Keratinocyte (primary cell): ENCODE results near the gene ARID5B. TPM values are rescaled to one million over a fixed set of nuclear protein-coding genes. Genes with fewer than 3 reads are reported as not detected.

Experiments used
- DNase-seq: peaks from one replicate; pipeline ENCODE4 v3.0.0-alpha.2; 2011; ENCODE audit warnings: low read depth, missing footprints, low spot score
- FAIRE-seq: peaks from 2 replicates; lab custom pipeline; 2011; peaks lifted over from hg19 to GRCh38; lab: Jason Lieb, UNC
- H2AFZ ChIP-seq: 2 replicates; pipeline ENCODE4 v1.6.0; 2012; ENCODE audit warnings: low read length, control low read depth, inconsistent platforms; ENCODE audit not compliant: control insufficient read depth
- H3K27ac ChIP-seq: 2 replicates; pipeline ENCODE4 v1.5.1; 2011; ENCODE audit warnings: low read length; ENCODE audit not compliant: control insufficient read depth, insufficient read depth
- H3K27me3 ChIP-seq: 3 replicates; pipeline ENCODE4 v1.6.0; 2011; ENCODE audit warnings: low read length; ENCODE audit not compliant: control insufficient read depth, insufficient read depth; ENCODE audit errors: extremely low read depth
- H3K36me3 ChIP-seq, 2 experiments: 2 replicates in 1 of 2; 3 replicates in 1 of 2; pipeline ENCODE4 v1.5.1; 2011; ENCODE audit warnings: low read length in 2 of 2, mild to moderate bottlenecking in 1 of 2; ENCODE audit not compliant: control insufficient read depth in 2 of 2, insufficient read depth in 2 of 2; ENCODE audit errors: extremely low read depth in 1 of 2
- H3K4me1 ChIP-seq: 3 replicates; pipeline ENCODE4 v1.5.1; 2011; ENCODE audit warnings: low read length; ENCODE audit not compliant: control insufficient read depth, insufficient read depth; ENCODE audit errors: extremely low read depth
- H3K4me2 ChIP-seq: 3 replicates; pipeline ENCODE4 v1.6.0; 2011; ENCODE audit warnings: low read depth, low read length; ENCODE audit not compliant: control insufficient read depth, insufficient read depth; ENCODE audit errors: extremely low read depth
- H3K4me3 ChIP-seq, 3 experiments: fragments of 200-600 bp in 1 of 3; sonication (generic) in 1 of 3; 2 replicates in 2 of 3; 3 replicates in 1 of 3; pipeline ENCODE4 v1.5.1; 2011 to 2016; ENCODE audit warnings: low read length in 3 of 3, mild to moderate bottlenecking in 3 of 3, control low read depth in 2 of 3, inconsistent platforms in 1 of 3, low read depth in 1 of 3, mixed read lengths in 1 of 3, mixed run types in 1 of 3, moderate library complexity in 1 of 3; ENCODE audit not compliant: control insufficient read depth in 2 of 3, insufficient read depth in 2 of 3; ENCODE audit errors: extremely low read depth in 1 of 3
- H3K79me2 ChIP-seq: 2 replicates; pipeline ENCODE4 v1.6.0; 2012; ENCODE audit warnings: low read length; ENCODE audit not compliant: control insufficient read depth, insufficient read depth
- H3K9ac ChIP-seq: 3 replicates; pipeline ENCODE4 v1.6.0; 2011; ENCODE audit warnings: low read length; ENCODE audit not compliant: control insufficient read depth, insufficient read depth; ENCODE audit errors: extremely low read depth
- H3K9me1 ChIP-seq: 3 replicates; pipeline ENCODE4 v1.6.0; 2011; ENCODE audit warnings: low read length; ENCODE audit not compliant: control insufficient read depth, insufficient read depth; ENCODE audit errors: extremely low read depth
- H3K9me3 ChIP-seq: 2 replicates; pipeline ENCODE4 v1.5.1; 2012; ENCODE audit warnings: low read depth, low read length; ENCODE audit not compliant: control insufficient read depth
- H4K20me1 ChIP-seq: 3 replicates; pipeline ENCODE4 v1.6.0; 2011; ENCODE audit warnings: low read length; ENCODE audit not compliant: control insufficient read depth, insufficient read depth; ENCODE audit errors: extremely low read depth
- CTCF ChIP-seq, 3 experiments: IDR thresholded peaks in 1 of 3; conservative IDR thresholded peaks in 1 of 3; optimal IDR thresholded peaks in 1 of 3; 2 replicates in 2 of 3; 3 replicates in 1 of 3; pipeline versions ENCODE3 to v1.5.1; 2011; ENCODE audit warnings: low read length in 3 of 3, mild to moderate bottlenecking in 3 of 3, moderate library complexity in 2 of 3, control low read depth in 1 of 3, inconsistent platforms in 1 of 3; ENCODE audit not compliant: insufficient read depth in 2 of 3; ENCODE audit errors: extremely low read depth in 1 of 3
- EZH2 ChIP-seq: IDR thresholded peaks from one replicate; pipeline ENCODE4 v1.6.1; 2012; ENCODE audit warnings: inconsistent platforms, mild to moderate bottlenecking, low read length, moderate library complexity
- dilution Hi-C: fragments of 300-500 bp; cut with MboI; formaldehyde crosslinking; loops from one replicate; pipeline ENCODE4 v1.7.0; 2020; ENCODE audit warnings: low sequenced_read_pairs; ENCODE audit not compliant: extremely low pct_ligation_motif_present
- polyA plus RNA-seq, 5 experiments: library from polyadenylated mRNA; depleted of rRNA in 3 of 5; stranded (reverse) in 3 of 5; stranded (forward) in 1 of 5; unstranded in 1 of 5; fragments of >200 nt; gene quantifications; 1 replicate in 1 of 5; 2 replicates in 3 of 5; 3 replicates in 1 of 5; pipeline versions ENCODE4 v1.2.1 to v1.2.3, GENCODE V29; 2011 to 2012; ENCODE audit warnings: missing spikeins in 2 of 5, low read depth in 1 of 5, low replicate concordance in 1 of 5

The ARID5B gene
- polyA plus RNA-seq, 1 donor (not counting 4 experiments of a cell fraction or from before 2014, with no cell fraction given), result 7.0 TPM

- Histone ChIP-seq H4K20me1 (no peaks in the 10 kb centered on the region), H3K27me3 (no peaks in the 10 kb centered on the region), H3K9me3 (no peaks in the 10 kb centered on the region), H3K4me2 (no peak overlapping the region), H3K9ac (no peak overlapping the region), H3K79me2 (no peaks in the 10 kb centered on the region), H3K9me1 (no peaks in the 10 kb centered on the region), H3K4me1 (peaks cover 43% of the 10 kb centered on the region), H3K4me3 (no peak overlapping the region), H3K36me3 (no peaks in the 10 kb centered on the region), H3K27ac (no peak overlapping the region), H2AFZ (no peak overlapping the region)
- DNase-seq (no peak), FAIRE-seq (no peak)
- no peak for TF ChIP-seq CTCF (optimal IDR thresholded peaks at IDR 0.05 in 1 of 3, IDR thresholded peaks at IDR 0.05 in 1 of 3, conservative IDR thresholded peaks at IDR 0.05 in 1 of 3; ENCODE audit: extremely low read depth in 1 of 3, insufficient read depth in 2 of 3, low read length in 3 of 3)
- no peak for TF ChIP-seq EZH2
- dilution Hi-C loops, result no loop called here
Measured at GRCh38 chr10:61891906-61892585, 9.5 kb upstream of the ARID5B start.

GRCh38 chr10:61892961-61893360 lies 8.5 kb upstream of the ARID5B start:
- no peak for FAIRE-seq
- Histone ChIP-seq H3K4me3 (no peak overlapping the region), H4K20me1 (no peaks in the 10 kb centered on the region), H3K4me1 (peaks cover 52% of the 10 kb centered on the region), H3K27ac (no peak overlapping the region), H3K79me2 (no peaks in the 10 kb centered on the region), H3K36me3 (no peaks in the 10 kb centered on the region), H3K9me1 (no peaks in the 10 kb centered on the region), H2AFZ (no peak overlapping the region), H3K4me2 (no peak overlapping the region), H3K9me3 (no peaks in the 10 kb centered on the region), H3K27me3 (no peaks in the 10 kb centered on the region), H3K9ac (no peak overlapping the region)
- TF ChIP-seq EZH2, result no peak
- no peak for TF ChIP-seq CTCF (optimal IDR thresholded peaks at IDR 0.05 in 1 of 3, IDR thresholded peaks at IDR 0.05 in 1 of 3, conservative IDR thresholded peaks at IDR 0.05 in 1 of 3; ENCODE audit: extremely low read depth in 1 of 3, insufficient read depth in 2 of 3, low read length in 3 of 3)
- no peak for DNase-seq
- dilution Hi-C loops, result no loop called here
